ENCODE measurements around the gene SUGP1. TPM values are rescaled to one million over a fixed set of nuclear protein-coding genes. Genes with fewer than 3 reads are reported as not detected.

The SUGP1 gene
- total RNA-seq, 1 donor from 2014 or later: 41.4 TPM

GRCh38 chr19:19300613-19301012, 19.7 kb downstream of the SUGP1 start:
- Histone ChIP-seq H3K27ac (no peak overlapping the region), H3K4me1 (no peaks in the 10 kb centered on the region), H3K36me3 (peaks cover 65% of the 10 kb centered on the region), H3K9me3 (no peaks in the 10 kb centered on the region), H3K27me3 (ENCODE audit: low read depth) (no peaks in the 10 kb centered on the region), H3K4me3 (no peak overlapping the region)
- TF ChIP-seq CTCF (IDR thresholded peaks at IDR 0.05): no peak
- DNase-seq (no peak), ATAC-seq (no peak)
- intact Hi-C loops (cut with DNase I): no loop called here

GRCh38 chr19:19297759-19298158, 22.6 kb downstream of the SUGP1 start:
- H3K36me3 ChIP-seq: peaks cover 65% of the 10 kb centered on the region
- H3K27me3 ChIP-seq (ENCODE audit: low read depth): no peaks in the 10 kb centered on the region
- intact Hi-C loops (cut with DNase I): no loop called here
- DNase-seq (no peak), ATAC-seq (no peak)
- H3K4me3 ChIP-seq: no peak overlapping the region
- no peak overlapping the region for H3K27ac ChIP-seq
- TF ChIP-seq CTCF (IDR thresholded peaks at IDR 0.05): no peak
- H3K9me3 ChIP-seq: no peaks in the 10 kb centered on the region
- no peaks in the 10 kb centered on the region for H3K4me1 ChIP-seq

GRCh38 chr19:19296953-19297689, 23.2 kb downstream of the SUGP1 start:
- Histone ChIP-seq H3K4me3 (no peak overlapping the region), H3K27ac (no peak overlapping the region), H3K4me1 (no peaks in the 10 kb centered on the region), H3K27me3 (ENCODE audit: low read depth) (no peaks in the 10 kb centered on the region), H3K9me3 (no peaks in the 10 kb centered on the region), H3K36me3 (peaks cover 64% of the 10 kb centered on the region)
- TF ChIP-seq CTCF (IDR thresholded peaks at IDR 0.05): no peak
- DNase-seq (no peak), ATAC-seq (no peak)
- intact Hi-C loops (cut with DNase I): no loop called here

GRCh38 chr19:19294914-19295313, 25.4 kb downstream of the SUGP1 start:
- DNase-seq (no peak), ATAC-seq (no peak)
- intact Hi-C loops (cut with DNase I): no loop called here
- TF ChIP-seq CTCF (IDR thresholded peaks at IDR 0.05): no peak
- H3K4me1 ChIP-seq: no peaks in the 10 kb centered on the region
- H3K36me3 ChIP-seq: peaks cover 57% of the 10 kb centered on the region
- no peak overlapping the region for H3K4me3 ChIP-seq
- H3K27me3 ChIP-seq (ENCODE audit: low read depth): no peaks in the 10 kb centered on the region
- H3K9me3 ChIP-seq: no peaks in the 10 kb centered on the region
- no peak overlapping the region for H3K27ac ChIP-seq

GRCh38 chr19:19292607-19293006, 27.7 kb downstream of the SUGP1 start:
- H3K36me3 ChIP-seq: peaks cover 80% of the 10 kb centered on the region
- no peak for TF ChIP-seq CTCF (IDR thresholded peaks at IDR 0.05)
- no peaks in the 10 kb centered on the region for H3K4me1 ChIP-seq
- no peak for DNase-seq
- H3K4me3 ChIP-seq: no peak overlapping the region
- H3K27ac ChIP-seq: no peak overlapping the region
- no peaks in the 10 kb centered on the region for H3K9me3 ChIP-seq
- intact Hi-C loops (cut with DNase I): no loop called here
- ATAC-seq: no peak
- no peaks in the 10 kb centered on the region for H3K27me3 ChIP-seq (ENCODE audit: low read depth)
